Duodenal mucosa (tissue), 2 donors: Measurements from ENCODE around the gene NCEH1.
"Not testable (repeated sequence)": the region's sequence is repeated elsewhere in the genome, so short reads cannot be mapped to it uniquely, and the experiment has no call there.

Experiments used
- H3K27ac ChIP-seq: one replicate; pipeline ENCODE4 v1.7.0; 2013; ENCODE audit warnings: low read depth, low read length
- H3K27me3 ChIP-seq, 2 donors: one replicate each; pipeline ENCODE4 v1.7.0; 2013; ENCODE audit warnings: low read length in 2 of 2, control low read depth in 1 of 2; ENCODE audit not compliant: insufficient read depth in 2 of 2, control insufficient read depth in 1 of 2
- H3K36me3 ChIP-seq, 2 donors: one replicate each; pipeline ENCODE4 v1.7.0; 2013; ENCODE audit warnings: low read length in 2 of 2, control low read depth in 1 of 2; ENCODE audit not compliant: insufficient read depth in 2 of 2, control insufficient read depth in 1 of 2
- H3K4me1 ChIP-seq, 2 donors: one replicate each; pipeline ENCODE4 v1.7.0; 2013; ENCODE audit warnings: low read length in 2 of 2, control low read depth in 1 of 2; ENCODE audit not compliant: insufficient read depth in 2 of 2, control insufficient read depth in 1 of 2
- H3K4me3 ChIP-seq, 2 donors: one replicate each; pipeline ENCODE4 v1.7.0; 2013; ENCODE audit warnings: low read length in 2 of 2, low read depth in 1 of 2
- H3K9ac ChIP-seq, 2 donors: one replicate each; pipeline ENCODE4 v1.7.0; 2013; ENCODE audit warnings: low read length in 2 of 2, low read depth in 1 of 2
- H3K9me3 ChIP-seq, 2 donors: one replicate each; pipeline ENCODE4 v1.7.0; 2013; ENCODE audit warnings: low read length in 2 of 2, control low read depth in 1 of 2; ENCODE audit not compliant: control insufficient read depth in 1 of 2

Gene NCEH1

GRCh38 chr3:172606021-172606420 lies 104.8 kb downstream of the NCEH1 start:
- H3K9me3 ChIP-seq, result no peaks in the 10 kb centered on the region
- no peaks in the 10 kb centered on the region for H3K27me3 ChIP-seq
- no peaks in the 10 kb centered on the region for H3K36me3 ChIP-seq
- H3K4me3 ChIP-seq, result no peak overlapping the region
- no peak overlapping the region for H3K9ac ChIP-seq
- no peak overlapping the region for H3K27ac ChIP-seq
- peaks cover 10 to 18% of the 10 kb centered on the region in 2 donors for H3K4me1 ChIP-seq

GRCh38 chr3:172604895-172605646 lies 105.8 kb downstream of the NCEH1 start:
- Histone ChIP-seq H3K9me3 (no peaks in the 10 kb centered on the region), H3K27ac (no peak overlapping the region), H3K4me3 (no peak overlapping the region), H3K4me1 (peaks cover 13 to 18% of the 10 kb centered on the region in 2 donors), H3K36me3 (no peaks in the 10 kb centered on the region), H3K27me3 (no peaks in the 10 kb centered on the region), H3K9ac (no peak overlapping the region)

GRCh38 chr3:172601066-172601832 lies 109.6 kb downstream of the NCEH1 start:
- Histone ChIP-seq H3K9ac (no peak overlapping the region), H3K9me3 (no peaks in the 10 kb centered on the region), H3K27me3 (no peaks in the 10 kb centered on the region), H3K36me3 (no peaks in the 10 kb centered on the region), H3K27ac (no peak overlapping the region), H3K4me1 (peaks cover 13 to 17% of the 10 kb centered on the region in 2 donors), H3K4me3 (peak overlapping the region in 1 of 2 donors; percentile 23)

GRCh38 chr3:172600644-172601065 lies 110.2 kb downstream of the NCEH1 start:
- Histone ChIP-seq H3K9ac (no peak overlapping the region), H3K27ac (no peak overlapping the region), H3K4me3 (no peak overlapping the region), H3K4me1 (peaks cover 15 to 20% of the 10 kb centered on the region in 2 donors), H3K9me3 (no peaks in the 10 kb centered on the region), H3K27me3 (no peaks in the 10 kb centered on the region), H3K36me3 (no peaks in the 10 kb centered on the region)

- Histone ChIP-seq H3K27ac (no peak overlapping the region), H3K9me3 (no peaks in the 10 kb centered on the region), H3K4me3 (no peak overlapping the region), H3K36me3 (no peaks in the 10 kb centered on the region), H3K9ac (no peak overlapping the region), H3K27me3 (no peaks in the 10 kb centered on the region), H3K4me1 (peaks cover 18 to 33% of the 10 kb centered on the region in 2 donors)
Observed at GRCh38 chr3:172598904-172599303, 112.0 kb downstream of the NCEH1 start.

- H3K4me1 ChIP-seq, result peaks cover 37 to 48% of the 10 kb centered on the region in 2 donors
- peak overlapping the region in 1 of 2 donors; percentile 61 for H3K4me3 ChIP-seq
- no peaks in the 10 kb centered on the region for H3K36me3 ChIP-seq
- no peaks in the 10 kb centered on the region for H3K27me3 ChIP-seq
- no peaks in the 10 kb centered on the region for H3K9me3 ChIP-seq
- H3K27ac ChIP-seq, result peak overlapping the region; percentile 13
- no peak overlapping the region for H3K9ac ChIP-seq
Observed at GRCh38 chr3:172596394-172596706, 114.5 kb downstream of the NCEH1 start.

GRCh38 chr3:172595664-172596393 lies 115.0 kb downstream of the NCEH1 start:
- Histone ChIP-seq H3K27ac (no peak overlapping the region), H3K36me3 (no peaks in the 10 kb centered on the region), H3K27me3 (no peaks in the 10 kb centered on the region), H3K9ac (peak overlapping the region in 1 of 2 donors; percentile 31), H3K9me3 (no peaks in the 10 kb centered on the region), H3K4me3 (peak overlapping the region; percentile 61 to 64), H3K4me1 (peaks cover 42 to 48% of the 10 kb centered on the region in 2 donors)

GRCh38 chr3:172594900-172595663 lies 115.8 kb downstream of the NCEH1 start:
- H3K36me3 ChIP-seq, H3K27me3 ChIP-seq, H3K9me3 ChIP-seq: not testable (repeated sequence)
- H3K27ac ChIP-seq, result peak overlapping the region; percentile 44
- H3K9ac ChIP-seq, result peak overlapping the region in 1 of 2 donors; percentile 31
- H3K4me1 ChIP-seq, result peaks cover 43 to 49% of the 10 kb centered on the region in 2 donors
- peak overlapping the region; percentile 23 to 61 for H3K4me3 ChIP-seq

- Histone ChIP-seq H3K27ac (no peak overlapping the region), H3K4me1 (peaks cover 43 to 49% of the 10 kb centered on the region in 2 donors), H3K4me3 (no peak overlapping the region), H3K36me3 (no peaks in the 10 kb centered on the region), H3K9me3 (no peaks in the 10 kb centered on the region), H3K9ac (no peak overlapping the region), H3K27me3 (no peaks in the 10 kb centered on the region)
Observed at GRCh38 chr3:172592898-172593669, 117.8 kb downstream of the NCEH1 start.
